Measurements from ENCODE around the gene PPIB. TPM values are rescaled to one million over a fixed set of nuclear protein-coding genes. Genes with fewer than 3 reads are reported as not detected.

Gene PPIB
- 100 to 1,000 TPM; 167 to 264 TPM for total RNA-seq

DNA sequence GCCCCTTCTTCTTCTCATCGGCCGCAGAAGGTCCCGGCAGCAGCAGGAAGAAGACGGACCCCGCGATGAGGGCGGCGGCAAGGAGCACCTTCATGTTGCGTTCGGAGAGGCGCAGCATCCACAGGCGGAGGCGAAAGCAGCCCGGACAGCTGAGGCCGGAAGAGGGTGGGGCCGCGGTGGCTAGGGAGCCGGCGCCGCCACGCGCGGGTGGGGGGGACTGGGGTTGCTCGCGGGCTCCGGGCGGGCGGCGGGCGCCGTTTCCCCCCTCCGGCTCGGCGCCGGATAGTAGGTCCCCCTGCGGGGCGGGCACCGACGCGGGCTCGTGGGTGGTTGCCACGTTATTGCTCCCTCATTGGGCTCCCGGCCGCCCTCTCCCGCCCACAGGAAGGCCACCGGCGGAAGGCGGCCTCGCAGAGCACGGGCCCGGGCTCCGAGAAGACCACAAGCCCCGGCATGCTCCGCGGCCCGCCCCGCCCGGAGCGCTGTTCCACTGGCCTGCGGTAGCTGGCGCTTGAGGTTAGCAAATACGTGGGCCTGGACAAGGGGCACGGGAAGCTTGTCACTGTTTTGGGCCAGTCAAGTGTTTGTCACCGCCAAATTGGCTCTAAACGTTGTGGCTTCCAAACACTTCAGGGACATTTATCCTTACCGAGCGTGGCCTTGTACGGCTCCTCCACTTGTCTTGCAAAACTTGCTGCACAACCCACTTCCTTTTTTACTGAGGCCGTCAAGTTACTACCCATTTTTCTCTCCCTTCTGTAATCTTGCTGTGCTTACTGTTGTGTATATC lies at the start of gene PPIB:
PPIB (minus strand) TSS at position 154 of the 790 bp plus-strand sequence; CDS start at position 118, 36 bp downstream.
- DNase-seq (ENCODE audit: low spot score in 2 of 2) (peak; percentile 96 to 99), ATAC-seq (peak; percentile 93 to 95)
- Mint-ChIP-seq H3K27ac (peak within 1 kb of the TSS; percentile 92 to 98), H3K9me3 (no peaks in the 10 kb centered on the region), H3K36me3 (peaks cover 27 to 34% of the 10 kb centered on the region in 2 donors)

DNA sequence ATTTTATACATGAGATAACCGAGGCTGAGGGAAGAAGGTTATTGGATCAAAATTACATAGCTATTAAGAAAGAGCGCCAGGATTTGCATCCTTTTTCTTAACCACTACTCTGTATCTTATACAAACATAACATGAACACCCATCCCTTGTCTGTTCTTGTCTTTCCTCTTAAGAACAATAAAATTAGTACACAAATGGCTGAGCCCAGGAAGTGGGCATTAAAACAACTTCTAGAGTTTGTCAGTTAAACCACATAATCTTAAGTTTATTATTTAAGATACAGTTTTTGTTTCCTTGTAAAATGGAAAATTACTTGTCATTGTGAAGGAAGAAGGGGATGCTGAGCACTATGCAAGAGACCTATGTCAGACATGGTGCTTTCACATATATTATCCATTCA lies 48.9 kb upstream of the PPIB start:
- no peak for ATAC-seq
- Mint-ChIP-seq H3K27ac (no peak overlapping the region), H3K36me3 (peaks cover 0 to 7% of the 10 kb centered on the region in 2 donors), H3K9me3 (no peaks in the 10 kb centered on the region)
- no peak for DNase-seq (ENCODE audit: low spot score in 2 of 2)

DNA sequence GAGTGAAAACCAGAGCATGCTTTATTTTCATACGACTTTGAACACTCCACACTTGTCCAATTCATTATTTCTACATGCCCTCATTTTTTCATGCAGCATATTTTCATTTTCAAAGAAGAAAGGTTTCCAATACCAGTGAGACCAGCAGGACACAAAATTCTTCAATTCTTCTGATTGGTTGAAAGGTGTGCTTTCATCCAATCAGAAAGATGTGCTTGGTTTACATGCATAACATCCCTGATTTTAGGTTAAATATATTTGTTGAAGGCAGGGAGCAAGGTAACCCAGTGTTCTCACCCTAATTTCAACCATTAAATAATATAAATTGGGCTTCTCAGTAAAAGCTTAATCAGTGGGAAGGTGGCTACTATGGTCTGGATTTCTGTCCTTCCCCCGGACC lies 47.5 kb upstream of the PPIB start:
- no peak overlapping the region for H3K27ac Mint-ChIP-seq

DNA sequence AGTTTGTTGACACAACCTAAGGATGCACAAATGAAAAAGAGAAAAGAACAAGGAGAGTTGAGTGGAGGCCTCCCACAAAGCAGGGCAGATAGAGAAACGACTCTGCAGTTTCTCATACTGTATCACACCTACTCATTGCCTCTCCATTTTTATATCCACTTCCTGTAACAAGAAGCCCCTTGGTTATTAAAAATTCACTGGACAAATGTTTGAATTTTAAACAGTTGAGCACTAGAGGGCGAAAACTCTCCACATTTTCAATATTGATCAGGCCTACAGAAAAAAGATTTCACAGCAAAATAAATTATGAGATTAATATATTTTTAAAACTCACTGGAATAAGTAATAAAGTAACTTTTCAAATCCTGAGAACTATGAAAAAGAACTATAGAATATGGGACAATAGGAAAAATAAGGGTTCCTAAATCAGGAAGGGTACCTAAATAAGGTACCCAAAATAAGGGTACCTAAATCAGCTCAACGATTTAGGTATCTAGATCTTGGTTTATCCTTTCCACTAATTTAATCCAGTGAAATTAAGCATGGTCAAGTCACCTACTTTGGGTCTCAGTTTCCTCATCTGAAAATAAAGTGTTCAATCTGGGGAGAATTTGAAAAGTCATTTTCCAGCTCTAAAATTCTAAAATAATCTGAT lies 47.0 kb upstream of the PPIB start:
- Mint-ChIP-seq H3K9me3 (no peaks in the 10 kb centered on the region), H3K27ac (peak overlapping the region in 1 of 2 donors; percentile 68), H3K36me3 (peaks cover 0 to 7% of the 10 kb centered on the region in 2 donors)
- DNase-seq (ENCODE audit: low spot score in 2 of 2) (no peak), ATAC-seq (peak in 1 of 2 donors; percentile 43)

More for the DNA sequence above, 47.5 kb upstream of the PPIB start:
- no peaks in the 10 kb centered on the region for H3K9me3 Mint-ChIP-seq
- H3K36me3 Mint-ChIP-seq: peaks cover 0 to 7% of the 10 kb centered on the region in 2 donors
- no peak for ATAC-seq
- DNase-seq (ENCODE audit: low spot score in 2 of 2): no peak

DNA sequence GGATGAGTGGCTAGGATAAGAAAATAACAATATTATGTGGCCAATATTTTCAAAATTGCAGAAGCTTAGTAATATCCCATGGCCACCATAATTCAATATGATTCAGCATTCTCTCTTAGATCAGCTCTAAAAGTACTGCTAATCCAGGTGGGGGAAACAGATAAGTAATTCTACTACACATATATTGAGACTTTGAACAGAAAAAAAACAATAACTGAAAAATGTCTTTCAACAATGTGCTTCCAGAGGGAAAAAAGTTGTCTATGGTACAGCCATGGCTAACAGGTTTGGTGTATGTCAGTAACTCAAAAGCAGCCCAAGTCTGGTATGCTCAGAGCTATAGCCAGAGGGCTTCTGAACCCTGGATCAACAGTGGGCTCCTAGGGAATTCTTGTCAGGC lies 42.4 kb upstream of the PPIB start:
- no peak for ATAC-seq
- no peaks in the 10 kb centered on the region for H3K9me3 Mint-ChIP-seq
- H3K36me3 Mint-ChIP-seq: no peaks in the 10 kb centered on the region
- no peak for DNase-seq (ENCODE audit: low spot score in 2 of 2)
- peak overlapping the region in 1 of 2 donors; percentile 34 for H3K27ac Mint-ChIP-seq

DNA sequence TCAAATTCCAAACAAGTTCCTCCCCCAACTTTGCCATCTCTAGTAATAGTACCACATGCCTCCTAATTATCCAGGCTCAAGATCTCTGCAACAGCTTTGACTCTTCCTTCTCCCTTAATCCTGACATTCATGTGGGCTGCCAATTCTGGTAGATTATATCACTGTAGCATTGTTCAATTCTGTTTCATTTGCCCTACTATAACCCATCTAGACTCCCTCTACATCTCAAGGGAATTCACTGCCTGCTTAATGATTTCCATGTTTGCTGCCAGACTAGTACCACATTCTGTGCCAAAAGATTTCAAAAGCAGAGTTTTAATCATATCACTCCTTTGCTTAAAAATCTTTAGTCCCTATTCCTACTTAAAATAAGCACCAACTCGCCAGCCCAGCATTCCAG lies 34.6 kb upstream of the PPIB start:
- Mint-ChIP-seq H3K36me3 (no peaks in the 10 kb centered on the region), H3K9me3 (no peaks in the 10 kb centered on the region), H3K27ac (no peak overlapping the region)
- ATAC-seq: no peak
- DNase-seq (ENCODE audit: low spot score in 2 of 2): no peak

DNA sequence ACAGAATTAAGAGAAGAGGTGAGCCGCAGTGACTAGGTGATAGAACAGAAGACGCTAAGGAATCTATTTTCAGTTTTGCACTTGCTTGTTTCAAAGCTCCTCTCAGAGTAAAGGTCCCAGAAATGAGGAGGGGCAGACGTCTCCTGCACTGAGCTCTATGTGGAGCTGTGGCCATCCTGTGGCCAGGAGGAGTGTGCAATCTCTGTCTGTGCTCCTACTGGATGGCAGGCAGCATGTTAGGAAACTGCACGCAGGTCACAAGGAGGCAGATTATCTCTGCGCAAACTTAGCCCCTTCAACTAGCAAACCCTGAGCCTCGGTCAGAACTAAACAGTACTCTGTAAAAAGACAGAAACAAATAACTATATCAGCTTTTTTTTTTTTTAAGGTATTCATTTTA lies 31.1 kb upstream of the PPIB start:
- DNase-seq (ENCODE audit: low spot score in 2 of 2) (no peak), ATAC-seq (no peak)
- no peak overlapping the region for H3K27ac Mint-ChIP-seq
- H3K36me3 Mint-ChIP-seq: no peaks in the 10 kb centered on the region
- no peaks in the 10 kb centered on the region for H3K9me3 Mint-ChIP-seq

DNA sequence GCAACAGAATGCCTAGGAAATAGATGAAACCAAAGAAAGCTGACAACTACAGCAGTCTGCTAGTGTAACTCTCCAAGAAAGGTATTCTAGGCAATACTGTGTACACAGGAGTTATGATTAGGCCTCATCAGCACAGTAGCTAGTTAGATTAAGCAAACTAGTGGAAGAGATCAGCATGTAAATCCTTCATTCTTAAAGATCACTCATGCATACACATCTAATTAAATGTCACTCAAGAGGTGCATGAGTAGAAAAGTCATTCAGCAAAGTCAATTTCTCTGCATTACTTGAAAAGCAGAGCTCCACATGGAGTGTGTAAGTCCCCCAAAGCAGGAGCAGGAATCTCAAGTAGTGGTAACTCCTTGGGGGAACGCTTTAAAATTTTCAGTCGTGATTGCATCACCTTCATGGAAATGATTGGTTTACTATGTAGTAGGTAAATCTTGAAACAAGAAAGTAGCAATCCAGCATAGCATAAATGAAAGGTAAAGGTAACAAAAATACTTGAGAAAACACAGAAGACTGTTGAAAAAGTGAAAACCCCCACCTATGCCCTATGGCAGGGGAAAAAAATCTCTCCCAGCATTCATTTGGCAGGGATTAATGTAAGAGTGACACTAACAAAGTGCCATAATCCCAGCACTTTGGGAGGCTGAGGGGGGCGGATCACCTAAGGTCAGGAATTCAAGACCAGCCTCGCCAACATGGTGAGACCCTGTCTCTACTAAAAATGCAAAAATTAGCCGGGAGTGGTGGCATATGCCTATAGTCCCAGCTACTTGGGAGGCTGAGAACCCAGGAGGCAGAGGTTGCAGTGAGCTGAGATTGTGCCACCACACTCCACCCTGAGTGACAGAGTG lies 29.4 kb upstream of the PPIB start:
- Mint-ChIP-seq H3K27ac (no peak overlapping the region), H3K36me3 (peaks cover 0 to 5% of the 10 kb centered on the region in 2 donors), H3K9me3 (no peaks in the 10 kb centered on the region)
- ATAC-seq: no peak
- no peak for DNase-seq (ENCODE audit: low spot score in 2 of 2)

DNA sequence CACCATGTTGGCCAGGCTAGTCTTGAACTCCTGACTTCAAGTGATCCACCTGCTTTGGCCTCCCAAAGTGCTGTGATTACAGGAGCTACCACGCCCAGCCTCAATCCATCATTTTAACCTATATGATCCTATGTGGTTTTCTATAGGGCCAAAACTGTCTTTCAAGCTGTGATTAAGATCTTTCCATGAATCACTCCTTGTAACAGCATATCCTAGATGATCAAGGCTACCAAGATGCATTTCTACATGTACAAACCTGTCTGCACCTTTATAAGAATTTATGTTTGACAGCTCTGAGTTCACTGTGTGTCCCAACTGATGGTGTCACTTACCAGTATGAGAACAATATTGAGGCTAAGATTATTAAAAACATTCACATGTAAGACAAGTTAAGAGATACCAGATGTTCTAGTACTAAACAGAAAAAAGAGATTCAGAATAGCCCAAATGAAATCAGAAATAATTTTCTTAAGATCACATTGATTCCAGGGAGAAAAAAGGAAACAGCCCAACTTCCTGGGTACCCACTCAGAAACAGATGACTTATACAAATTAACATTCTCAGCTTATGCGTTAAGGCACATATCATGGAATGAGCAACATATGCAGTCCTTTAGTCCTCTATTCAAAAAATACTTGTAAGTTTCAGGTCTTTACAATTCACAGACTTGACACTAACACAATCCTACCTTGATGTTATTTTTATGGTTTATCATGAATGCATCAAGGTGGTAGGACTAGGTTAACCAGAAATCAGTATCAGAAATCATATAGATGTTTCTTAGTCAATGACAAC lies 24.8 kb upstream of the PPIB start:
- H3K27ac Mint-ChIP-seq: peak overlapping the region; percentile 72 to 78
- DNase-seq (ENCODE audit: low spot score in 2 of 2) (no peak), ATAC-seq (peak; percentile 39 to 64)
- no peaks in the 10 kb centered on the region for H3K9me3 Mint-ChIP-seq
- peaks cover 0 to 5% of the 10 kb centered on the region in 2 donors for H3K36me3 Mint-ChIP-seq

DNA sequence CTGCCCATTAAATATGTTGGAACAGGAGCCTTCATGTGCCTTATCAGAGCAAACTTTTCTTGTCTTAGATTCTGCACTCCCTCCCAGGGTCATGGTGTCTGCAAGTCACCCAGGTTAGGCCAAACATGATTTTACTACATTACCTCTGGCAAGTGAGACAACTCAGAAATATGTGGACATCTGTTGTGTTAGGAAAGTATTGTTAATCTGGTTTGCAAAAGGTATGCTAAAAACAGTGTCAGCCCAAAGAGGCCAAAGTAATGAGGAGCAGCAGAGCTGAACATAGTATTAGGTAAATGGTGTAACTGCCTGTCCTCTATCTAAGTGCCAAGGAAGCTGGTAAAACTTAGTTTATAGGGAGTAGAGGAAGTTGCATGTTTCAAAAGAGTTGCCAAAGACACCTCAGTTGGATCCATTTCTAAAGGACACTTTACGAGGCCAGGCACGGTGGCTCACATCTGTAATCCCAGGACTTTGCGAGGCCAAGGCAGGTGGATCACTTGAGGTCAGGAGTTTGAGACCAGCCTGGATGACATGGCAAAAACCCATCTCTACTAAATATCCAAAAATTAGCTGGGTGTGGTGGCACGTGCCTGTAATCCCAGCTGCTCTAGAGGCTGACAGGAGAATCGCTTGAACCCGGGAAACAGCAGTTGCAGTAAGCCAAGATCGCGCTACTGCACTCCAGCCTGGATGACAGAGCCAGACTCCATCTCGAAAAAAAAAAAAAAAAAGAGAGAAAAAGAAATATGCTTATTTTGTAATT lies 22.5 kb upstream of the PPIB start:
- Mint-ChIP-seq H3K27ac (no peak overlapping the region), H3K9me3 (no peaks in the 10 kb centered on the region), H3K36me3 (peaks cover 0 to 5% of the 10 kb centered on the region in 2 donors)
- ATAC-seq: no peak
- DNase-seq (ENCODE audit: low spot score in 2 of 2): no peak

DNA sequence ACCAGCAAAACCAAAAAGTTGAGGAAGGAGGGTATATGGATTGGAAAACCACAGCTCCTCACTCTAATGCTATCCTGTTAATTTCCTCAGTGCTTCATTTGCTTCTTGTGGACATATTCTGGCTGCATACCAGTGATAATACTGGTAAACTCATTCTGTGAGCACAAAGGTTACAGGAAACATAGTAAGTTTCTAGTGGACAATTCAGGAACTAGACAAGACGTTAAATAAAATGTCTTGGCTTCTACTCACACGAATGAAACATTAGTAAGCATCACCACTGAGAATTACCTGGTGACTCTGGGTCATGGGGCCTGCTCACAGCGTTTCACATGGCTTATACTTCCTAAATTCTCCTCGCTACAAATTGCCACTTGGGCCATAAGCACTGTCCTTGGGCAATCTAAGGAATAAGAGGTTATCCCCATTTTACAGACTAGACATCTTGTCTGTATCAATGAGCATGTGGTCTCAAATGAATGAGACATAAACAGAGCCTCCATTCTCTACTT lies 20.1 kb upstream of the PPIB start:
- Mint-ChIP-seq H3K36me3 (no peaks in the 10 kb centered on the region), H3K9me3 (no peaks in the 10 kb centered on the region), H3K27ac (no peak overlapping the region)
- no peak for DNase-seq (ENCODE audit: low spot score in 2 of 2)
- ATAC-seq: no peak

DNA sequence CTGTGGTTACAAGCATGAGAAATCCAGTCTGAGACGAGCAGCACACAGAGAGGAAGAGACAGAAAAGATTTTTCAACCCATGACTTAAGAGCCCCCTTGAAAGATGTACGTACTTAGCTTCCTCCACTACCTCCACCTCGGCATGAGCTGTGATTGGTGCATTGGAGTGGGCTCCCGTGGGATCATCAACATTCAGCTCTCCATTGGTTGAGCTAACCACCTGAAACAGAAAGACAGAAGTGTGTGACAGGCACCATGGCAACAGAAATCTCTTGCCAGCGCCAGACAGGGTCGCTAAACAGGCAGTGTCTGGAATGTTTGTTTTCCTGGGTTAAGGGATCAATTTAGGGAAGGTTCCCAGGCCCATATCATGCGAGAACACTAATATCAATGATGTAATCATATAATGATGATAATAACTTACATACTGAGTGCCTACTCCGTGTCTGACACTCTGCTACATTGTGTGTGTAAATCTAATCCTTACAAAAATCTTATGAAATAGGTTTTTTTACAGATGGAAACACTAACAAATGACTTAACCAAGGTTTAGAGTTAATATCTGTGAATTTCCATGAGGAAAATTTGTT lies 17.5 kb upstream of the PPIB start:
- Mint-ChIP-seq H3K36me3 (no peaks in the 10 kb centered on the region), H3K27ac (peak overlapping the region in 1 of 2 donors; percentile 58), H3K9me3 (no peaks in the 10 kb centered on the region)
- DNase-seq (ENCODE audit: low spot score in 2 of 2) (no peak), ATAC-seq (no peak)

DNA sequence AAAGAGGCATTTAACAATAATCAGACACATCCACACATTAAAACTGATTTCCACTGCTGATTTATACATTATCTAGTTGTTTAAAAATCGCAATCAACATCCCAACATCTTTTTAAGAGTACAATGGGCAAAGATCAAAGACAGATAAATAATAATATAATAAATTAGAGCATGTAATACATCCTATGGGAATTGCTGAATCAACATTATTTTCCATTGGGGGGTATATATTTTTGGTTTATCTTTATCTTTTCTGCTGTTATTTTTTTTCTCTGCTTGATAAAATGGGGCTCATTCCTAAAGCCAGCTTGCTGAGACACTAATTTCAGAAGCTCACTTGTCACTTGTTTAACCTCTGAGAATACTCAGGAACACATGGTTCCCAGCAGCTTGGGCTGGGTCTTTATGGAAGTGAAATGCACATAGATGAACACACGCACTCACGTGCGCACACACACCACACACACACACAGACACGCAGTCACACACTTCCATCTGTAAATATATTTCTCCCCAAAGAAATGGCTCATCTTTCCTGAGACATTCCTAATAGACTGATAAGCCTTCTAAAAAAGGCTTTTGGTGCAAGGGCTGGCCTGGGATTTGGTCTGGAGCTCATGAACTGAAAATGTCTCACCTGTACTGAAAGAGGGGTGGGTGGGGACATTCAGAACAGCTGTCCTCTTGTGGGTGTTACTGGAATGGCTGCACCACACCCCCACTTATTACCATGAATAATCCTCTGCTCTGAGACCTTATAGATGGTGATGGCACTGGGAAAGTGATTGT lies 3.5 kb upstream of the PPIB start:
- ATAC-seq (no peak), DNase-seq (ENCODE audit: low spot score in 2 of 2) (no peak)
- no peaks in the 10 kb centered on the region for H3K9me3 Mint-ChIP-seq
- peak overlapping the region in 1 of 2 donors; percentile 8 for H3K27ac Mint-ChIP-seq
- H3K36me3 Mint-ChIP-seq: peaks cover 9 to 14% of the 10 kb centered on the region in 2 donors

DNA sequence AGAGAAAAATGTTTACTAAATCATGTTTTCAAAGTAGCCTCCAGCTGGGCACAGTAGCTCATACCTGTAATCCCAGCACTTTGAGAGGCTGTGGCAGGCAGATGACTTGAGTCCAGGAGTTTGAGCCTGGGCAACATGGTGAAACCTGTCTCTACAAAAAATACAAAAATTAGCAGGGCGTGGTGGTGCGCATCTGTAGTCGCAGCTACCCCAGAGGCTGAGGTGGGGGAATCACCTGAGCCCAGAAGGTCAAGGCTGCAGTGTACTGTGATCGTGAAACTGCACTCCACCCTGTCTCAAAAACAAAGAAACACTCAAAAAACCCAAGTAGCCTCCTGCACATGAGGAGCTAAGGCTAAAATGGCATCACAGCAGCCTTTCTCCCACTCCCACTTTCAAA lies 1.6 kb upstream of the PPIB start:
- DNase-seq (ENCODE audit: low spot score in 2 of 2): no peak
- H3K9me3 Mint-ChIP-seq: no peaks in the 10 kb centered on the region
- peak overlapping the region; percentile 74 to 92 for H3K27ac Mint-ChIP-seq
- H3K36me3 Mint-ChIP-seq: peaks cover 18 to 23% of the 10 kb centered on the region in 2 donors
- ATAC-seq: no peak

Measured in activated naive CD4-positive, alpha-beta T cell treated with anti-CD3 and anti-CD28 coated beads, Interleukin-2, amount 50 U/mL, for 72 hours (primary cell).